Stomach (tissue), 4 donors: ENCODE data around the gene RS1.

Source experiments
- EP300 ChIP-seq: sonication (generic); formaldehyde crosslinking; IDR thresholded peaks from one replicate; pipeline ENCODE4 v1.6.1; 2017; ENCODE audit warnings: antibody characterized with exemption
- TF ChIP-seq, protein P1 (sequence below), 7 experiments: fragments of 450-650 bp in 4 of 7; fragments of 200-600 bp in 3 of 7; sonication (generic) in 3 of 7; IDR thresholded peaks; one replicate each; pipeline ENCODE4 v1.5.1; 2016 to 2019; ENCODE audit warnings: antibody characterized with exemption in 7 of 7, control low read depth in 2 of 7, mild to moderate bottlenecking in 1 of 7

DNA sequence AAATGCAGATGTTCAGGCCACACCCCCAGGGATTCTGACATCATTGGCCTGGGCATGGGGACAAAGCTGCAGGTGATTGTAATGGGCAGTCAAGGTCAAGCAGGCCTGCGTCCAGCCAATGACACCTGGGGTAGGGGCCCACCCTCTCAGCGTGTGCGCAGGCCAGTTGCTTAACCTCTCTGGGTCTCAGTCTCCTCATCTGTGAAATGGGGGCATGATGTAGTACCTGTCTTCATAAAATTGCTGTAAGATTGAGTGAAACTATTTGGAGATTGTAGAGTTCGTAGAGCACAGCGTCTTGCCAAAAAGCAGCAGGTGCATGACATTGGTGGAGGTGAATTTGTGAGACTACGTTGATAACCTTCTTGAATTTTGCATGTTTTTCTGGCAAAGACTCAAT lies 21.2 kb downstream of the RS1 start:
- TF ChIP-seq, protein P1, sequence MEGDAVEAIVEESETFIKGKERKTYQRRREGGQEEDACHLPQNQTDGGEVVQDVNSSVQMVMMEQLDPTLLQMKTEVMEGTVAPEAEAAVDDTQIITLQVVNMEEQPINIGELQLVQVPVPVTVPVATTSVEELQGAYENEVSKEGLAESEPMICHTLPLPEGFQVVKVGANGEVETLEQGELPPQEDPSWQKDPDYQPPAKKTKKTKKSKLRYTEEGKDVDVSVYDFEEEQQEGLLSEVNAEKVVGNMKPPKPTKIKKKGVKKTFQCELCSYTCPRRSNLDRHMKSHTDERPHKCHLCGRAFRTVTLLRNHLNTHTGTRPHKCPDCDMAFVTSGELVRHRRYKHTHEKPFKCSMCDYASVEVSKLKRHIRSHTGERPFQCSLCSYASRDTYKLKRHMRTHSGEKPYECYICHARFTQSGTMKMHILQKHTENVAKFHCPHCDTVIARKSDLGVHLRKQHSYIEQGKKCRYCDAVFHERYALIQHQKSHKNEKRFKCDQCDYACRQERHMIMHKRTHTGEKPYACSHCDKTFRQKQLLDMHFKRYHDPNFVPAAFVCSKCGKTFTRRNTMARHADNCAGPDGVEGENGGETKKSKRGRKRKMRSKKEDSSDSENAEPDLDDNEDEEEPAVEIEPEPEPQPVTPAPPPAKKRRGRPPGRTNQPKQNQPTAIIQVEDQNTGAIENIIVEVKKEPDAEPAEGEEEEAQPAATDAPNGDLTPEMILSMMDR (IDR thresholded peaks at IDR 0.05), result no peak
- no peak for TF ChIP-seq EP300
